GM13977 (cell line): ENCODE measurements around the gene PAQR8.

ENCODE experiments used
- DNase-seq: peaks from one replicate; pipeline ENCODE4 v3.0.0; 2012; ENCODE audit warnings: low spot score
- CTCF ChIP-seq: IDR thresholded peaks from 2 replicates; pipeline ENCODE4 v1.5.1; 2012; ENCODE audit warnings: mild to moderate bottlenecking, control low read depth; ENCODE audit not compliant: insufficient read depth; ENCODE audit errors: extremely low read depth, missing control alignments
- in situ Hi-C: fragments of 300-500 bp; cut with MboI; formaldehyde crosslinking; loops from one replicate; pipeline ENCODE4 v1.12.0; 2022; ENCODE audit warnings: low sequenced_read_pairs, low pct_unique_long_range_greater_than_20kb, mixed read lengths, inconsistent platforms; ENCODE audit not compliant: unreplicated experiment

Gene PAQR8, protein sequence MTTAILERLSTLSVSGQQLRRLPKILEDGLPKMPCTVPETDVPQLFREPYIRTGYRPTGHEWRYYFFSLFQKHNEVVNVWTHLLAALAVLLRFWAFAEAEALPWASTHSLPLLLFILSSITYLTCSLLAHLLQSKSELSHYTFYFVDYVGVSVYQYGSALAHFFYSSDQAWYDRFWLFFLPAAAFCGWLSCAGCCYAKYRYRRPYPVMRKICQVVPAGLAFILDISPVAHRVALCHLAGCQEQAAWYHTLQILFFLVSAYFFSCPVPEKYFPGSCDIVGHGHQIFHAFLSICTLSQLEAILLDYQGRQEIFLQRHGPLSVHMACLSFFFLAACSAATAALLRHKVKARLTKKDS

DNA sequence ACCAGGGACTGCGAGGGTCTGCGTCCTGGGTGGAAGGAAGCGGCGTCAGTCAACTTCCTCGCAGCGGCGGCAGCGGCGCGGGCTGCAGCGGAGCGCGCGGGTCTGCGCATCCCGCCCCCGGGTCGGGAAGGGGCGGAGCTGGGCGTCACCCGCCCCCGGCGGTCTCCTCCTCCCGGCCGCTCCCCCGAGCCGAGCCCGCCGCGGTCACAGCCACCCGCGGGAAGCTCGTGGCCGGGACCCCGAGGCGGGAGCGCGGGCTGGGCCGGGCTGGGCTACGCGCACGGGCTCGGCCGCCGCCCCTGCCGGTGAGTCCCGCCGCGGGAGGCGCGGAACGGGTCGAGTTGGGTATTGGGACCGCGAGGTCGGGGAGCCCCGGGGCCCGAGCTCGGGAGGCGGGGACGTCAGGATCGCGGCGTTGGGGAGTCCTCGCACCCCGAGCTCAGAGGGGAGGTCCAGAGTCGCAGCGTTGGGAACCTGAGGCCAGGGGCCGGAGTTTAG is at the start of gene PAQR8:
Gene PAQR8, plus strand, starts transcription at position 207 of the 498 bp plus-strand sequence. CDS start 41,063 bp downstream, outside the sequence.
- in situ Hi-C loops: no loop called here
- no peak for TF ChIP-seq CTCF
- DNase-seq: peak; percentile 96

GRCh38 chr6:52312461-52312860 is 49.5 kb upstream of the PAQR8 start:
- TF ChIP-seq CTCF: no peak
- no peak for DNase-seq
- in situ Hi-C loops: no loop called here

GRCh38 chr6:52314752-52315151 is 47.2 kb upstream of the PAQR8 start:
- no peak for DNase-seq
- in situ Hi-C loops: no loop called here
- no peak for TF ChIP-seq CTCF

GRCh38 chr6:52317211-52317610 is 44.7 kb upstream of the PAQR8 start:
- in situ Hi-C loops: no loop called here
- DNase-seq: no peak
- no peak for TF ChIP-seq CTCF

- peak; percentile 76 for DNase-seq
- TF ChIP-seq CTCF: no peak
- in situ Hi-C loops: no loop called here
These were observed 43.9 kb upstream of the PAQR8 start for GRCh38 chr6:52317841-52318581.

DNA sequence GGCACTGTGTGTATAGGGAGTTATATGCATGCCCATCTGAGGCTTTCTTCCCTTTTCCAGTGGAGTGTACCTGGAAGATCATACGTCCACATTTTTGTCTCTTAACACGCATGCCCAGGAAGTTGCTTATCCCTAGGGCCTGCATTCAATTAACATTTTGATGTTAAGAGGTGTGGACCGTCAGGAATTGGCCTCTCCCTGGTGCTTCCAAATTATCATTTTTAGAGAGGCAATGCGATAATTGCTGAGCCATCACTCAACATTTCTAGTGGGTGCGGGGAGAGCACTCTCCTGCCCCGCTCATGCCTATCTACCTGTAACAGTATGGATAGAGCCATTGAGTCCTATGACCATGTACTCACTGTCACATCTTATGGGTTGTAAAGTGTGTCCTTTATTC is 37.8 kb upstream of the PAQR8 start:
- no peak for TF ChIP-seq CTCF
- no peak for DNase-seq
- in situ Hi-C loops: no loop called here
